Inferior parietal cortex (tissue), 1 donor: ENCODE measurements around the gene PIP5K1B.
"Not testable (repeated sequence)": the region's sequence is repeated elsewhere in the genome, so short reads cannot be mapped to it uniquely, and the experiment has no call there.

ENCODE experiments used
- DNase-seq: peaks from one replicate; pipeline ENCODE4 v3.0.0-alpha.2; 2016; ENCODE audit errors: extremely low spot score

Gene PIP5K1B

DNA sequence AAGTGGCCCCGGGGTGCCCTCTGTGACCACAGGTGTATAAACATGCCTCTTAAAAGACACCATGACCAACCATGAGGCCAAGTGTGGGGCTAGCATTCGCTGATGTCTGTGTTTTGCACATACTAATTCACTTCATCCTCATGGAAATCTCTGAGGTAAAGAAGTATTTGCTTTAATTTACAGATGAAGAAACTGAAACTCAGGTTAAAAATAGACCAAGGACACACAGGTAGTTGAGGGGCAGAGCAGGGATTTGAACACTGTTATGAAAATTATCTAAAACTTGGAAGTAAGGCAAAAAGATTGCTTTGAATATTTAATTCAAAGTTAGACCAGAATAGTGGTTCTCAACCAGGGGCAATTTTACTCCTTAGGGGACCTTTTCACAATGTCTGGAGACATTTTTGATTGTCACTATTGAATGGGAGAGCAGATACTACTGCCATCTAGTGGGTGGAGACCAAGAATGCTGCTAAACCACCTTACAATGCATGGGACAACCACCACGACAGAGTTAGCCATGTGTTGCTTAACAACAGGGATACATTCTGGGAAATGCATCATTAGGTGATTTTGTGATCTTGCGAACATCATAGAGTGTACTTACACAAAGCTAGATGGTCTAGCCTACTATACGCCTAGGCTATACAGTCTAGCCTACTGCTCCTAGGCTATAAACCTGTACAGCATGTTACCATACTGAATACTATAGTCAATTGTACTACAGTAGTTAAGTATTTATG is 322.5 kb downstream of the PIP5K1B start:
- peak; percentile 81 for DNase-seq

DNA sequence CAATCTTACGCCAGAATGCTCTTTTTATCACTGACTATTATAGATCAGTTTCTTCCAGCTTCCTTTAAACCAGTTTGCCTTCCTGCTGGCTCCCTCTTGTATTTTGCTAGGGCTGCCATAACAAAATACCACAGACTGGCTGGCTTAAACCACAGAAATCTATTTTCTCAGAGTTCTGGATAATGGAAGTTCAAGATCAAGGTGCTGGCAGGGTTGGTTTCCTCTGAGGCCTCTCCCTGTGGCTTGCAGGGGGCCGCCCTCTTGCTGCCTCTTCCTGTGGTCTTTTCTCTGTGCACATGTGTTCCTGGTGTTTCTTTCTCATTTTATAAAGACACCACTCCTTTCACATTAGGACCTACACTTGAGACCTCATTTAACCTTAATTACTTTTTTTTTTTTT is 323.7 kb downstream of the PIP5K1B start:
- no peak for DNase-seq

DNA sequence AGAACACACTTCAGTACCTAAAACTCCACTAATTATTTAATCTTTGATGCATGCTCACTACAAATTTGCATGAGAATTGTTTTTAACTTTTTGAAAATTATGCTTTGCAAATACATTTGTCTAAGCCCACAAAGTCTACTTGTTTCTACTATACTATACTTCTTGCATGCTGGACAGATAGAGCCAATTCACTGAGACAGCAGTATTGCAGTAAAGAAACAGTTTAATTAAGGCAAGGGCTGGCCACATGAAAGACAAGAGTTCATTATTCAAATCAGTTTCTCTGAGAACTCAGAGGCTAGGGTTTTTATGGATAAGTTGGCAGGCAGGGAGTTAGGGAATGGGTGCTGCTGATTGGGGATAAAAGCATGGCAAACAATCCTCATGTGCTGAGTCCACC is 324.5 kb downstream of the PIP5K1B start:
- DNase-seq, result no peak

DNA sequence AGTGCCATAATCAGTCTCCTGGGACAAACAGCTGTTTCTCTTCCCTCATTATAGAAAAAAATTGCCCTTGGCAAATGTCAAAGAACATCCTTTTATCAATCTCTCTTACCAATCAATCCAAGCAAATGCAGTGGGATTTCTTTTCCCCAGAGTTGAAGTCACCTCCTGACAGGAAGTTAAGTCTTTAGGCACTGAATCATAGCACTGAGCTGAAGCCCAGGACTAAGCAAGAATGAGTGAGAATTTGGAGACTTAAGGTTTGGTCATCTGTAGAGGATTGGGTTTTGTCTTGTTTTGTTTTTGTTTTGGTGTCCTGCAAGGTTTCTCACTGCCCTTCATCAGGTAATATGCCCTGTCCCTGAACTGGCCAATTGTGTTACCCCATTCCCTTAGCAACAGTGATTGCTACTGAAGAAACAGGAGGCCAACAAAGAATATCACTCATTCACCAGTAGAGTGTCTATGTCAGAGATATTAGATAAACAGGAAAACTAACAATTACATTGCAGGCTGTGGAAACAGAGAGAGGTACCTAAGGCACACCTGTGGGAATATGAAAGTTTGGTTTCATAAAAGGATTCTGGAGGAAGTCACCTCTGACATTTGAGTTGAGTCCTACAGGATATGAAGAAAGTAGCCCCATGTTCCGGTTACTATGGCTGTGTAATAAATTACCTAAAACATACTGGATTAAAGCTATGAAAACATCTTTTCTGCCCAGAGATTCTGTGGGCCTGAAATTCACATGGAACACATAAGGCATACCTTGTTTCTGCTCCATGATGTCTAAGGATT is 326.0 kb downstream of the PIP5K1B start:
- DNase-seq, result no peak

DNA sequence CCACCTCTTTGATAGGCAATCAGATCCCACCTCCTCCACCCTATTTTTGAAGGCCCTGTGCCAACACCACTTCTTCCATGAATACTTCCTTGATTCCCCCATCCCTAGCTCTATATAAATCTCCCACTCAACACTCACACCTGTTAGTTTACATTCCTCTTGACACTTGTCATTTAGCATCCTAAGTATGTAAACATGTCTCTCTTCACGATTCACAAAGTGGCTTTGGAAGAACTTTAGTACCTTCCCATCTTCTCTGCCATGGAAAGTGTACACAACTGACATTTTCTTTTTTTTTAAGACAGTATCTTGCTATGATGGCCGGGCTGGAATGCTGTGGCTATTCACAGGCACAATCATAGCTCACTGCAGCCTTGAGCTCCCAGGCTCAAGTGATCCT is 329.0 kb downstream of the PIP5K1B start:
- no peak for DNase-seq

DNA sequence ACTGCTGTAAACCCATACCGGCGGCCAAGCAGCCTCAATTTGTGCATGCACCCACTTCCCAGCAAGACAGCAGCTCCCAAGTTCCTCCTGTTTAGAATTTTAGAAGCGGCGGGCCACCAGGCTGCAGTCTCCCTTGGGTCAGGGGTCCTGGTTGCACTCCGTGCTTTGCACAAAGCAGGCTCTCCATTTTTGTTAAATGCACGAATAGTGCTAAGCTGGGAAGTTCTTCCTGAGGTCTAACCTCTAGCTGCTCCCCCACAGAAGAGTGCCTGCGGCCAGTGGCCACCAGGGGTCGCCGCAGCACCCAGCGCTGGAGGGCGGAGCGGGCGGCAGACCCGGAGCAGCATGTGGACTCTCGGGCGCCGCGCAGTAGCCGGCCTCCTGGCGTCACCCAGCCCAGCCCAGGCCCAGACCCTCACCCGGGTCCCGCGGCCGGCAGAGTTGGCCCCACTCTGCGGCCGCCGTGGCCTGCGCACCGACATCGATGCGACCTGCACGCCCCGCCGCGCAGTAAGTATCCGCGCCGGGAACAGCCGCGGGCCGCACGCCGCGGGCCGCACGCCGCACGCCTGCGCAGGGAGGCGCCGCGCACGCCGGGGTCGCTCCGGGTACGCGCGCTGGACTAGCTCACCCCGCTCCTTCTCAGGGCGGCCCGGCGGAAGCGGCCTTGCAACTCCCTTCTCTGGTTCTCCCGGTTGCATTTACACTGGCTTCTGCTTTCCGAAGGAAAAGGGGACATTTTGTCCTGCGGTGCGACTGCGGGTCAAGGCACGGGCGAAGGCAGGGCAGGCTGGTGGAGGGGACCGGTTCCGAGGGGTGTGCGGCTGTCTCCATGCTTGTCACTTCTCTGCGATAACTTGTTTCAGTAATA is 330.6 kb downstream of the PIP5K1B start, which contains the start of gene FXN:
FXN (plus strand) TSS at position 315 of the 871 bp plus-strand sequence; CDS start at position 346, 31 bp downstream.
- peak; percentile 75 for DNase-seq

DNA sequence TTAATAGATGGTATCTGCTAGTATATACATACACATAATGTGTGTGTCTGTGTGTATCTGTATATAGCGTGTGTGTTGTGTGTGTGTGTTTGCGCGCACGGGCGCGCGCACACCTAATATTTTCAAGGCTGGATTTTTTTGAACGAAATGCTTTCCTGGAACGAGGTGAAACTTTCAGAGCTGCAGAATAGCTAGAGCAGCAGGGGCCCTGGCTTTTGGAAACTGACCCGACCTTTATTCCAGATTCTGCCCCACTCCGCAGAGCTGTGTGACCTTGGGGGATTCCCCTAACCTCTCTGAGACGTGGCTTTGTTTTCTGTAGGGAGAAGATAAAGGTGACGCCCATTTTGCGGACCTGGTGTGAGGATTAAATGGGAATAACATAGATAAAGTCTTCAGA is 331.3 kb downstream of the PIP5K1B start:
- DNase-seq, result no peak

DNA sequence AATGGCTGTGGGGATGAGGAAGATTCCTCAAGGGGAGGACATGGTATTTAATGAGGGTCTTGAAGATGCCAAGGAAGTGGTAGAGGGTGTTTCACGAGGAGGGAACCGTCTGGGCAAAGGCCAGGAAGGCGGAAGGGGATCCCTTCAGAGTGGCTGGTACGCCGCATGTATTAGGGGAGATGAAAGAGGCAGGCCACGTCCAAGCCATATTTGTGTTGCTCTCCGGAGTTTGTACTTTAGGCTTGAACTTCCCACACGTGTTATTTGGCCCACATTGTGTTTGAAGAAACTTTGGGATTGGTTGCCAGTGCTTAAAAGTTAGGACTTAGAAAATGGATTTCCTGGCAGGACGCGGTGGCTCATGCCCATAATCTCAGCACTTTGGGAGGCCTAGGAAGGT is 331.8 kb downstream of the PIP5K1B start:
- DNase-seq, result no peak

DNA sequence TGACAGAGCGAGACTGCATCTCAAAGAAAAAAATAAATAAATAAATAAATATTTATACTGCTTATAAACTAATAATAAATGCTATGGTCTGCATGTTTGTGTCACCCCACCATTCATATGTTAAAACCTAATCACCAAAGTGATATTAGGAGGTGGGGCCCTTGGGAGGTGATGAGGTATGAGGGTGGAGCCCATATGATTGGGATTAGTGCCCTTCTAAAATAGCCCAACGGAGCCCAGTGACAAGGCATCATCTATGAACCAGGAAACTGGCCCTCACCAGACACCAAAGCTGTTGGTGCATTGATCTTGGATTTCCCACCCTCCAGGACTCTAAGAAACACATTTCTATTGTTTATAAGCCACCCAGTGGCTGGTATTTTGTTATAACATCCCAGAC is 335.6 kb downstream of the PIP5K1B start:
- no peak for DNase-seq

DNA sequence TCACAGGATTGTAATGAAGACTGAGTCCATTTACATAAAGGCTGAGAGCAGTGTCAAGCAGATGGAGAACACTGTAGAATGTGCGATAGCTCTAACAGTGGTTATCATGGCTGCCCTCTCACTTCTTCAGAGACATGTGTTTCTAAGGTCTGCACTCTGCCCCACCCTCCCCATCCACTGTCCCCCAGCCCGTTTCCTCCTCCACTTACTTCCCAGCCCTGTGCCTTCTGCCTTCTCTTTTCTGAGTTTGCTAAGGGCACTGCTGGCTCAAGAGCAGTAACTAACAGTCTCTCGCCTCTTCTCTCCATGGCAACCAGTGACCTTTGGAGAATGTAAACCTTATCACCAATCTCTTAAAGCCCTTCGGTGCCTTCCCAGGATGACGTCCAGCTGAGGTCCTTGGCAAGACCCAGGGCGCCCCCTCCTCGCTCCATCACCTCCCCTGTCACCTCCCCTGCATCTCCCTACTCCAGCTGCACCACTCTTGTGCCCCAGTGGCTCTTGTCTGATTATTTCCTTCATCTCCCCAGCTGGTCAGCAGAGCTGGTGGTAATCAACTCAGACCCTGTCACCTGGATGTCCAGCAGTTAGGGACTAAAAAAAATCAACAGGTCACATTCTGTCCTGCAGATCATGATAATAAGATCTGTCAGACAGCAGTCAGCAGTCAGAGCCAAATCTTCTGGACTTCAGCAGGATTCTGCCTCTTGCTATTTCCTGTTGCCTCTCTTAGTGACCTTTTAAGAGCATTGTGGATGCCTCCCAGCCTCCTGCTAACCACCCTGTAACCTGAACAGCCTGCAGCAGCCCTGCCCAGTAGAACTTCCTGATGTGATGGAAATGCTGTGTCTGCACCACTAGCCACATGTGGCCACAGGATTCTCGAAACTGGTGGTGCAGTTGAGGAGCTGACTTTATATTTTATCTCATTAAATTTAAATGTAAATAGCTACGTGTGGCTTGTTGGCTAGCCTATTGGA is 339.5 kb downstream of the PIP5K1B start:
- DNase-seq, result no peak

DNA sequence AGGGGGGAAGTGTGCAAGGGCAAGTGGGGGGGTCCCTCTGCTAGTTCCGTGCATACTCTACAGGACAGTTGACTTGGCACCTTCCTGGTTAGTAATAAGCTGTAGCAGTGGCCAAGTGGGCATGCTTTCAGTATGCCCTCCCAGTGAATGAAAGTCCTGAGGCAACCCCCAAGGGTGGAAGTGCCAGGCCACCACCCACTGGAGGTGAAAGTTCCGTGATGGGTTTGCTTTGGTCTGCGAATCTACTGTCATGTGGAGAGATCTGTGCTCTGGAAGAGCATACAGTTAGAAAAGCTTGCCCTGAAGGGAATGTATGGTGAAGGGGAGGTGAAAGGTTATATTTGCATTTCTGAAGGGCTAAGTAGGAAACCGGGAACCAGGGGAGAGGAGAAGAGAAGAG is 340.8 kb downstream of the PIP5K1B start:
- no peak for DNase-seq

DNA sequence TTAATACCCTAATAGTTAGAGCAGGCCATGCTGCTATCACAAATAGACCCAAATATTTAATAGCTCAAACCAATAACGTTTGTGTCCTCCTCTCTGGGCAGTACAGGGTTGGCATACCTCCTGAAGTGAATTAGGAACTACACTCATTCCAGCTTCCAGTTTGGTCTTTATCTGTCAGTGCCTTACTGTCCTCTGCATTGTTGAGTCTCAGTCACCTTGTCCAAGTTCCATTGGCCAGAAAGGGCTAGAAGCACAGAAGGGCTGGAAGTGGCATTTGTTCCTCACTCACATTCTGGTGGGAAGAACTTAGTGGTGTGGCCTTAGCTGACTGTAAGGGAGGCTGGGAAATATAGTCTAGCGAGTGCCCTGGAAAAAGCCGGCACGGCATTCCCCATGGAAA is 341.7 kb downstream of the PIP5K1B start:
- no peak for DNase-seq

DNA sequence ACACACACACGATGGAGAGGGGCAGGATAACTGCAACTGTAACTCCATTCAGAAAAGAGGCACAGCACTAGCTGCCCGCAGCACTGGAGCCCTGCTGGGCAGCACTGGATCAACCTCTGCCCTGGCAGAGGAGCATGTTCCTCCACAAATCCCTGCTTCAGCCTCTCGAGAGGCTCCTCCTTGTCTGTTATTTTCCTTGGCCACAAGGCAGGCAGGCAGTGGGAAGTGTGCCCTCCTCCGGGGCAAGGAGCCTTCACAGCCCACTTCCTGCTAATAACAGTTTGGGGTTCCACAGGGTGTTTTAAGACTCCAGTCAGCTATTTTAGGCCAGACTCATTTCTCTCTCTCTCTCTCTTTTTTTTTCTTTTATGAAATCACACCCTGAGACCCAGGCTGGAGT is 342.3 kb downstream of the PIP5K1B start:
- no peak for DNase-seq

DNA sequence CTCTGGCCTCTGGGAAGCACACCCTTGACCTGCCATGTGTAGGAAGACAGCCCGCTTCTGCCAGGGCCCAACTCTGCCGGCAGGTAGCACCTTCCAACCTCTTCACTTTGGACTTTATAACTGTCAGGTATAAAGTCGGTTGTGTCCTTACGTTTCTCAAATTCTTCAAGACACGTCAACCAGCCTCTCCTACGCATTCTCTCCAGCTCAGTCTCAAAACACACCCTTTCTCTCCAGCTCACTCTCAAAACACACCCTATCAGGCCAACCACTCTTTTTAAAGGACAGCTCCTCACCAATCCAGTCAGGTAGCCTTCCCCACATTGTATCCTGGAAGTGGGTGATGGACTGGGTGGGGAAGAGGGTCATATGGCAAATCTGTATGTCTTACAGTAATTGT is 344.1 kb downstream of the PIP5K1B start:
- no peak for DNase-seq

DNA sequence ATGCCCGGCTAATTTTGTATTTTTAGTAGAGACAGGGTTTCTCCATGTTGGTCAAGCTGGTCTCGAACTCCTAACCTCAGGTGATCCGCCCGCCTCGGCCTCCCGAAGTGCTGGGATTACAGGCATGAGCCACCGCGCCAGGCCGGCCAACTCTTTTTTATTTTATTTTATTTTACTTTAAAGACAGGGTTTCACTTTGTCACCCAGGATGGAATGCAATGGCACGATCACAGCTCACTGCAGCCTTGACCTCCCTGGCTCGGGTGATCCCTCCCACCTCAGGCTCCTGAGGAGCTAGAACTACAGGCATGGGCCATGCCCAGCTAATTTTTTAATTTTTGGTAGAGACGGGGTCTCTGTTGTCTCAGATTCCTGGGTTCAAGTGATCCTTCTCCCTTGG is 345.9 kb downstream of the PIP5K1B start:
- not testable (repeated sequence) for DNase-seq

DNA sequence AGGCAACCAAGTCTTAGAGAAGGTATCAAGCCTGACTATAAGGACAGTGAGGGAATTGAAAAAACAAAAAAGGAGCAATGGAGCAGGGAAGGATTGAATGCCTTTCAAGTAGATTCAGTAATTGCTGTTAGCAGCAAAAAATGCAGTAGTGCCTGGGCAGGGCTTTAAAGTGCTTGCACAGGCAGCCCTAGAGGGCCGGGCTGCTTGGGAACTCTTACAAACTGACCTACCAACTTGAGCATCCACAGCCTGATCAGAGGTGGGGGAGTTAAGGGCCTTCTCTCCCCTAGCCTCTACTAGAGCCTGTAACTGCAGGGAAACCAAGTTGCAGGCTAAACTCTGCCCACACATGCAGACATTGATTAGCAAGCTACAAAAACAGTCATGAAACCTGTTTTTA is 349.9 kb downstream of the PIP5K1B start:
- DNase-seq, result no peak

DNA sequence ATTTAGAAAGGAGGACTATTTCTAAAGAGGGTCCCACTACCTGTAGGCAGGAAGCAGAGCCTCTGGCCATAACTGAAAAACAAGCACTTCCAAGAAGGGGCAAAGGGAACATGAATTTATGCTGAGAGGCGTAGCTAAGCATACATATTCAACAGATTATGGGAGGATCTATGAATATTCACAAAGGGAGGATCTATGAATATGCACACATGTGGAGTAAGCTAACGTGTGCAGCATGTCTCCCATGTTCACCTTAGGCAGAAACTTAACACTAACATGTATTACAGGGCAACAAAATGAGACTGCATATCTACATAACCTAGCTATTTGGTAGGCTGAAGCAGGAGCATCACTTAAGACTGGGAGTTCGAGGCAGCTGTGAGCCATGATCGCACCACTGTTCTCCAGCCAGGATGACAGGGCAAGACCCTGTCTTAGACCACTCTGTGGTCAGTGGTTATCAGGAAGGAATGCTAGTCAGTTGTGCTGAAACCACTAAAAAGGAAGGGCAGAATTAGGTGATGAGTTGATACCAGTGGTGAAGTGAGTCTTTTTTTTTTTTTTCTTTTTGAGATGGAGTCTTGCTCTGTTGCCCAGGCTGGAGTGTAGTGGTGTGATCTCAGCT is 351.3 kb downstream of the PIP5K1B start:
- DNase-seq, result no peak

DNA sequence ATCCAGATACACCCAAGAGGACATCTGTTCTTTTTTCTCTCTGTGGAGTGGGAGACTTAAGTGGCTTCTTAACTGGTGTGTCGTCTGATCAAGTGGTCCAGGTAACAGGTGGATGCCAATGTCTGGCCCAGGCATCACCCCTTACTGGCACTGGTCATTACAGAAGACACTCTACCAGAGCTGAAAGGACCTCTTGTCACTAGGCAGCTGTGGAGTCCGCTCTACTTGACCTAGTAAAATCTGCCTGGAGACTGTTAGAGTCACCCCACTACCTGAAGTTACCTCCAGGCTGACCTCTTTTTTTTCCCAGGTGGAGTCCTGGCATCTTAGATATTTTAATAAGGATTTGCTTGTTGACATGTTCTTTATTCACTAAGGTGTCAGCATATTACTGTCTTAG is 353.1 kb downstream of the PIP5K1B start:
- no peak for DNase-seq
